ENCODE measurements around the gene IGSF9B.

- no peak for TF ChIP-seq CTCF (IDR thresholded peaks at IDR 0.05)
- no peak for TF ChIP-seq POLR2A (IDR thresholded peaks at IDR 0.05)
Measured at GRCh38 chr11:133953547-133953946, 3.2 kb downstream of the IGSF9B start.

Data from heart left ventricle (tissue), 13 donors.